Lower leg skin (tissue), 4 donors: Measurements from ENCODE around the gene PDS5B. TPM values are rescaled to one million over a fixed set of nuclear protein-coding genes. Genes with fewer than 3 reads are reported as not detected.

ENCODE experiments used
- DNase-seq, 2 donors: peaks; one replicate each; pipeline ENCODE4 v3.0.0-alpha.2; 2019; ENCODE audit warnings: low spot score in 2 of 2
- H3K4me3 ChIP-seq: fragments of 200-600 bp; sonication (generic); 2 replicates; pipeline ENCODE4 v1.5.1; 2017; ENCODE audit warnings: mild to moderate bottlenecking, low read depth; ENCODE audit not compliant: poor library complexity, severe bottlenecking
- CTCF ChIP-seq, 3 donors: fragments of 450-650 bp; IDR thresholded peaks; one replicate each; pipeline ENCODE4 v1.5.1; 2016; ENCODE audit warnings: antibody characterized with exemption in 3 of 3, mild to moderate bottlenecking in 3 of 3, moderate library complexity in 2 of 3
- POLR2A ChIP-seq, 2 donors: fragments of 450-650 bp; IDR thresholded peaks; one replicate each; pipeline ENCODE4 v1.6.1; 2016 to 2017; ENCODE audit warnings: antibody characterized with exemption in 2 of 2, mild to moderate bottlenecking in 1 of 2, moderate library complexity in 1 of 2
- WGBS, 2 donors: methylation state at CpG; one replicate each; pipeline ENCODE4 v1.1.5; 2018; 5-methylcytosine and 5-hydroxymethylcytosine counted together
- intact Hi-C: fragments of 100-400 bp; cut with DNase I; formaldehyde crosslinking; loops from one replicate; pipeline ENCODE4 v1.15.0; 2023; ENCODE audit warnings: low total_unique reads
- total RNA-seq, 4 donors: library from RNA; depleted of rRNA; stranded (reverse); fragments of >200 nt; gene quantifications; one replicate each; pipeline ENCODE4 v1.1.0, GENCODE V29; 2016

Gene PDS5B
- total RNA-seq, 4 donors from 2014 or later = 18.5 to 25.4 (median 23.4) TPM

- TF ChIP-seq CTCF (IDR thresholded peaks at IDR 0.05) (no peak), POLR2A (IDR thresholded peaks at IDR 0.05) (no peak)
- H3K4me3 ChIP-seq = no peak overlapping the region
- WGBS, 2 donors = 86 to 92% methylated on average over 1 of the region's 1 CpG
- intact Hi-C loops = no loop called here
- no peak for DNase-seq
Measured at GRCh38 chr13:32629866-32630265, 43.6 kb downstream of the PDS5B start.

- no peak for TF ChIP-seq POLR2A (IDR thresholded peaks at IDR 0.05)
- no peak for TF ChIP-seq CTCF (IDR thresholded peaks at IDR 0.05)
- no peak for DNase-seq
- 93 to 100% methylated on average over 3 of the region's 3 CpGs for WGBS, 2 donors
- no peak overlapping the region for H3K4me3 ChIP-seq
- intact Hi-C loops = no loop called here
Measured at GRCh38 chr13:32632343-32632909, 46.2 kb downstream of the PDS5B start.

GRCh38 chr13:32636711-32637110, 50.5 kb downstream of the PDS5B start:
- intact Hi-C loops = no loop called here
- 94 to 98% methylated on average over 1 of the region's 1 CpG for WGBS, 2 donors
- H3K4me3 ChIP-seq = no peak overlapping the region

GRCh38 chr13:32638739-32639138, 52.5 kb downstream of the PDS5B start:
- DNase-seq = no peak
- intact Hi-C loops = no loop called here
- 74 to 86% methylated on average over 9 of the region's 9 CpGs for WGBS, 2 donors
- TF ChIP-seq POLR2A (IDR thresholded peaks at IDR 0.05) (no peak), CTCF (IDR thresholded peaks at IDR 0.05) (no peak)
- no peak overlapping the region for H3K4me3 ChIP-seq

More at GRCh38 chr13:32636711-32637110, 50.5 kb downstream of the PDS5B start:
- no peak for DNase-seq
- TF ChIP-seq CTCF (IDR thresholded peaks at IDR 0.05) (no peak), POLR2A (IDR thresholded peaks at IDR 0.05) (no peak)

- 33 to 35% methylated on average over 4 of the region's 4 CpGs for WGBS, 2 donors
Measured at GRCh38 chr13:32639502-32640105, 53.4 kb downstream of the PDS5B start.

More at GRCh38 chr13:32639502-32640105, 53.4 kb downstream of the PDS5B start:
- TF ChIP-seq POLR2A (IDR thresholded peaks at IDR 0.05) (no peak), CTCF (IDR thresholded peaks at IDR 0.05) (no peak)
- H3K4me3 ChIP-seq = no peak overlapping the region
- peak in 1 of 2 donors; percentile 57 for DNase-seq
- intact Hi-C loops = no loop called here
